Measurements from ENCODE around the gene RASL10B.
"Not testable (repeated sequence)": the region's sequence is repeated elsewhere in the genome, so short reads cannot be mapped to it uniquely, and the experiment has no call there.

RASL10B gene, protein sequence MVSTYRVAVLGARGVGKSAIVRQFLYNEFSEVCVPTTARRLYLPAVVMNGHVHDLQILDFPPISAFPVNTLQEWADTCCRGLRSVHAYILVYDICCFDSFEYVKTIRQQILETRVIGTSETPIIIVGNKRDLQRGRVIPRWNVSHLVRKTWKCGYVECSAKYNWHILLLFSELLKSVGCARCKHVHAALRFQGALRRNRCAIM

DNA sequence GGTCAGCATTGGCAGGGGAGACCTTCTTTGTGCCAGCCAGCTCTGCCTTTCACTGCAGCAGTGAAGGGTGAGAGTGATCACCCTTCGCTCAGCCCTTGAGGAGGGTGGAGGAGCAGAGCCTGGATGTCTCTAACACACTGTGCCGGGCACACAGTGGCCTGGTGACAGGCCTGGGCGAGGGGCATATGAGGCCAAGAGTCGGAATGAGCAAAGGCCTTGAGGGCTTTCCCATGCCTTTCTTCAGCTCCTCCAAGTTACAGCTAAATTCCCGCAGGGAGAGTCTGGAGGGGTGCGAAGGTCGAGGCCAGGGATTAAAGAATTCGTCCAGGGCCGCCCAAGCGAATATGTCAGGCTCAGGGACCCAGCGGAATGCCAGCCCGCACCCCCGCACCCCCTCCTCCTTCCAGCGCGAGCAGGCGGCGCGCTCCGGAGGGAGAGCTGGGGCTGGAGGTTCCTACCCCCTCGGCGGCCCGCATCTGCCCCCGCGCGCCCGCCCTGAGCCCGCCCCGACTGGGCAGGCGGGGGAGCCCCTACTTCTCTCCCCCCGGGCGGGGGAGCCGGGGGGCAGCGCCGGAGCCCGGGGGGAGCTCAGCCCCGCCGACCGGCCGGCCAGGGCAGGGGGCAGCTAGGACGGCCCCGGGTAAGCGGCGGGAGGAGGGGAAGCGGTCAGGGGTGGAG lies at the start of gene RASL10B:
TSS of gene RASL10B (plus strand) at position 401 of the 678 bp plus-strand sequence. CDS start 3,546 bp downstream, outside the sequence.
- peak; percentile 48 for DNase-seq

- no peak for DNase-seq
These were observed 47.8 kb upstream of the RASL10B start for GRCh38 chr17:35683591-35683990.

DNA sequence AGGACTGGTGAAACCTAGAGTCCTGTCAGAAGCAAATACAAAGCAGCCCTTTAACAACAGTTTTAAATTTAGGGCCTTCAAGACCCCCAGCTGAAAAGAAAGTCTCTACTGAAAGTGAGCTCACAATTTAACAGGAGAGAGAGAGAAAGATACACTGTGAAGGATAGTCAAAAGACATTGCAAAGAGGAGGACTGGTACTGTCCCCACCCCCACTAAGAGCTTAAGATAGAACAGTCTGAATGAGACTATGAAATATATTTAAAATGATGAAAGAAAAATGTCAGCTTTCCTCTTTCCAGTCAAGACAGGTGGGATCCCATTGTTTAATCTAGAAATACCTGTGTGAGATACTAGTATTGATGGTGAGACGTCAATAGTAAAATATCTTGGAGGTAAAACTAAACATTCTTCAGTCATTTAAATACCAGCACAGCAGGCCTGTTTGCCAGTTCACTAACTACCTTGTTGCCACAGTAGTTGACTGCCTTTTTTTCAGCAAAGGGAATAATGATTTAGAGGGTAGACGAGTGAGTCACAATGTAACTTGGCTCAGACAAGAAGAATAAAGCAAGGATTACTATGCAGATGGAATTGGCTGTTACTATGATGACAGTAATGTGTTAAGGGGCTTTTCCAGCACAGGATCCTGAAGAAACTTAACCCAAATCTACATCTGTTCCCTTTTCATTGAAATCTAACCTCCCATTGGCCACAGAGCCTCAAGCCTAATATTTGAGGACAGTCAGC lies 47.2 kb upstream of the RASL10B start:
- DNase-seq = no peak

DNA sequence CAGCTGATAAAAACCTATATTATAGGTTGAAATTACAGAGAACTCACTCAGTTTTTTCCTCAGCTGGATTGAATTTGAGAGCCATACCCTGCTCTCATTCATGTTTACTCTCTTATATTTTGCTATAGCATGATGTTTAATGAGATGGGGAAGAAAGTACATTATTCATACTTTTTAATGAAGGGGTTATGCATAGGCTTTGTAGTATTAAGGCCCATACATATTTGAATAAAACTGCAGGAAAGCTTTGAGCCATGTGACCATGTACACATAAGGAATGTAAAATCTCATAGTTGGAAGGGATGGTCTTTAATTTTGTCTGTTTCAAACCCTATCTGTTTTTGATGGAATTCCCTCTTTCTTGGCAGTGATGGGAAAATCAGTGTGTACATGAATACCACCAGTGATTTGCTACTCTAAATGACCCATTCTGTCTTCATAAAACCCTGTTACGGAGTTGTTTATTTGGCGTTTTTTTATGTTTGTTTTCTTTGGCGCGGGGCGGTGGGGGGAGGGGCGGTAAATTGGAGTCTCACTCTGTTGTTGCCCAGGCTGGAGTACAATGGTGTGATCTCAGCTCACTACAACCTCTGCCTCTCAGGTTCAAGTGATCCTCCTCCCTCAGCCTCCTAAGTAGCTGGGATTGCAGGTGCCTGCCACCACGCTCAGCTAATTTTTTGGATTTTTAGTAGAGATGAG lies 38.8 kb upstream of the RASL10B start:
- DNase-seq = no peak

DNA sequence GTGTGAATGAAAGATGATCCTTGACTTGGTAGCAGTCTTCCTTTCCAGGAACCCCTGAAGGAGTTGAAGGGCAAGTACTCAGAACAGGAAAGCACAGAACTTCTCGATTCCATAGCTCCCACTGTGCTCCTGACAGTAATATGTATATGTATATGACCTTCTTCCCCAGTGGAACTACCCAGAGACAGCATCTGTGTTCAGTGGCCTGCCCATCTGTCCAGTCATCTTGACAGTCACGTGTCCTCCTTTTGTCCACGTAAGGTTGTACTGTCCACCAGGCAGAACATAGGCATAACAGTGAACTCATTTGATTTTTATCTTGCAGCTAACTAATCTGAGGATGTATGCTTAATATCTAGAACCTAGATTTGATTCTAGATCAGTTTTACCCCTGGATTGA lies 37.8 kb upstream of the RASL10B start:
- no peak for DNase-seq

DNA sequence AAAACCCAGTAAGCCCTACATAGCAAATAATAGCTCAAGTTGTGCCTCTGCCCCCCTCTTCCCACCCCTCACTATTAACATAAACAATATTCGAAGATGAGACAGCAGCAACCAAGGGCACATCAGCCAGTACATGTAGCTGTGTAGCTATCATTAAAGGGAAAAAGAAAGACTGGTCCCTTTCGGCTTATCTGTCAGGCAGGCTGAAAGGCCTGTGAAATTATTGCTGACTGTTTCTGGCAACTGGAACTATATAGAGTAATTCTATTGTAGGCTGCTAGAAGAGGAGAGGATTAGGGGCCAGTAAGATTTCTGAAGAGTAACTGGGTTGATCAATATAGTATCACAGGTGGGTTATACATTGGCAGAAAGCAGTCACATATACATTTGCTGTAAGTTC lies 36.5 kb upstream of the RASL10B start:
- DNase-seq = no peak

DNA sequence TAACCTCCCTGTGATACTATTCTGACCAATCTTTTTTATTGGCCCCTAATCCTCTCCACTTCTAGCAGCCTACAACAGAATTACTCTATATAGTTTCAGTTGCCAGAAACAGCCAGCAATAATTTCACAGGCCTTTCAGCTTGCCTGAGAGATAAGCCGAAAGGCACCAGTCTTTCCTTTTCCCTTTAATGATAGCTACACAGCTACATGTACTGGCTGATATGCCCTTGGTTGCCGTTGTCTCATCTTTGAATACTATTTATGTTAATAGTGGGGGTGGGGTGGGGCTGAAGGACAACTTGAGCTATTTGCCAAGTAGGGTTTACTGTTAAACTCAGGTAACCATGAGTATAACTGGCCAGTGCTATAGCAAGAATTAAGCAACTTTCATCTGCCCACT lies 35.8 kb upstream of the RASL10B start:
- no peak for DNase-seq

- DNase-seq = no peak
These were observed 32.6 kb upstream of the RASL10B start for GRCh38 chr17:35698800-35699199.

GRCh38 chr17:35700150-35700549 lies 31.3 kb upstream of the RASL10B start:
- DNase-seq = no peak

DNA sequence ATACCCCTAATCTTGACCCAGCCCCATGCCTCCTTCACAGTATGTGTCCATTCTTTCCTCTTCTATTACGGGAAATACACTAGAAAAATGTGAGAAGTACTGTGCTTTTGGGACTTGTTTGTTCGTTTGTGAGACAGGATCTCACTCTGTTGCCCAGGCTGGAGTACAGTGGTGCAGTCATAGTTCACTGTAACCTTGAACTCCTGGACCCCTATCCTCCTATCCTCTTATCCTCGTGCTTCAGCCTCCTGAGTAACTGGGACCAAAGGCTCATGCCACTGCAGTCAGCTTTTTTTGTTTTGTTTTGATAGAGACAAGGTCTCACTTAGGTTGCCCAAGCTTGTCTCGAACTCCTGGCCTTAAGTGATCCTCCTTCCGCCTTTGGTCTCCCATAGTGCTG lies 29.9 kb upstream of the RASL10B start:
- no peak for DNase-seq

DNA sequence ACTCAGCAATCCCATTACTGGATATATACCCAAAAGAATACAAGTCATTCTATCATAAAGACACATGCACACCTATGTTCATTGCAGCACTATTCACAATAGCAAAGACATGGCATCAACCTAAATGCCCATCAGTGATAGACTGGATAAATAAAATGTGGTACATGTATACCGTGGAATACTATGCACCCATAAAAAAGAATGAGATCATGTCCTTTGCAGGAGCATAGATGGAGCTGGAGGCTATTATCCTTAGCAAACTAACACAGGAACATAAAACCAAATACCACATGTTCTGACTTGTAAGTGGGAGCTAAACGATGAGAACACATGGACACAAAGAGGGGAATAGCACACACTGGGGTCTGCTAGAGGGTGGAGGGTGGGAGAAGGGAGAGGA lies 28.1 kb upstream of the RASL10B start:
- DNase-seq = not testable (repeated sequence)

DNA sequence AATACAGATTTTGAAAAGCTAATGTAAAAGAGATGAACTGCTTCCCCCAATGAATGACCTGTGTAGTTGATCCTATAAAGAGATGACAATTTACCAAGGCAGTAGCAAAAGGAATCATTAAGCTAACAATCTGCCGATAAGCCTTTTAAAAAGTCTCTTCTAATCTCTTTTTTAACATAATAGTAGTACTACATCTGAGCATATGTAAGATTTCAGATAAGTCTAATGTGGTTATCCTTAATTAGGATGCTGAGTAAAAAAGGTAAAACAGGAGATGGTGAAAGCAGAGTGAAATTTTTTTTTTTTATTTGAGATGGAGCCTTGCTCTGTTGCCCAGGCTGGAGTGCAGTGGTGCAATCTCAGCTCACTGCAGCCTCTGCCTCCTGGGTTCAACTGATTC lies 26.2 kb upstream of the RASL10B start:
- no peak for DNase-seq

DNA sequence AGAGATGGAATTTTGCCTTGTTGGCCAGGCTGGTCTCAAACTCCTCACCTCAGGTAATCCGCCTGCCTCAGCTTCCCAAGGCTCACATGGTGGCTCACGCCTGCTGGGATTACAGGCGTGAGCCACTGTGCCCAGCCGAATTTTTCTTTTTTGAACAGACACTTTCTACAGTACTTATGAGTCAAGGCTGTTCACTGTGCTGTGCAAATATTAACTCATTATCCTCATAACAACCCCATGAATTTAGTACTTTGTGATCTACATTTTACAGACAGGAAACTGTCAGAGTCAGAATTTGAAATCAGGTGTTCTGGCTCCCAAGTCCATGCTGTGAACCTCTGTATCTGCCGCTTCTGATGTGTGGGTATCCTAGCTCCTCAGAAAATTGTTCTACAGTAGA lies 25.7 kb upstream of the RASL10B start:
- DNase-seq = no peak

DNA sequence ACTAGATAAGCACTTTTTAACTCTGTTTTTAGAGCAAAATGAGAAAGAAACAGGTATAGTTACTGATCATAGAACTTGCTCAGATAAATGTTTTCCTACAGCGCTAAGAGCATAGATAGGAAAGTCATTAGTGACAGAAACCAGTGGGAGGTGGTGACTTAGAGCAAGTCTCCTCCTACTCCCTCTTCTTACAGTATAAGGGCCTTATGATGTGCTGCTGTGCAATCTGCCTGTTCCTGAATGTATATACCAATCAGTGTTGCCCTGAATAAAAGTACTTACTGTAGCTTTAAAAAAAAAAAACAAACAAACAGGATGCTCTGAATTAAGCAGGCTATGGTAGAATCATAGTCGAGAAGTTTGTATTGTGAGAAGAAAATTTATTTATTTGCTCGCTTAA lies 23.3 kb upstream of the RASL10B start:
- no peak for DNase-seq

DNA sequence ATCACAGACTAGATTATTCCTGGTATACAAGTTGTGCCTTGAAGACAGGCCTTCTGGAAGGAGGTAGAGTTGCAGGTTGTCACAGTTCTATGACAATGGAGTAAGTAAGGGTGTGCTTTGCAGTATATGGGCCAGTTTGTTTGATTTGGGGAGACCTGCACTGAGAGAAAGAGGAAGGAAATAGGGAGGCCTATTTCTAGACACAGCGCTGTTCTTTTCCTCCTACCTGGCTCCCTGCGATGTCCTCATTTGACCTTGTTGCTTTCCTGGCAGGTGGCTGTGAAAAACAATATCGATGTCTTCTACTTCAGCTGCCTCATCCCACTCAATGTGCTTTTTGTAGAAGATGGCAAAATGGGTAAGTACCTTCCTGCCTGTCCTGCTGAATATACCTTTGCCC lies 22.5 kb upstream of the RASL10B start:
- DNase-seq = no peak

GRCh38 chr17:35709874-35710273 lies 21.6 kb upstream of the RASL10B start:
- DNase-seq = no peak

DNA sequence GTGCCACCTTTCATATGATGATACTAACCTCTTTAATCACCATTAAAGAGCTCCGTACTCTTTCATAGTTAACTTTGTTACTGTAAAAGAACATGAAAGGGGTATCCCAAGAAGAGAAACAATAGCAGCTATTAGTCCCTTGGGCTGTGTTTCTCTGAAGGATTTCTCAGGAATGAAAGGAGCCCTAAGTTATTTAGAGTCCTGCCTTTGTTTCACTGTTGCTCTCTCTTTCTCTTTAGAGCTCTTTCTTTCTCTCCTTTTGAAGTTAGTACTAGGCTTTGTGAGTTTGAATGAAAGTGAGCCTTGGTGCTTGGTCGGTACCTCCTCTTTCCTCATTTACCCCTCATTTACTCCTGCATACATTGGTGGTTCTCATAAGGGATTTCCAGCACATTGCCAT lies 20.5 kb upstream of the RASL10B start:
- DNase-seq = no peak

DNA sequence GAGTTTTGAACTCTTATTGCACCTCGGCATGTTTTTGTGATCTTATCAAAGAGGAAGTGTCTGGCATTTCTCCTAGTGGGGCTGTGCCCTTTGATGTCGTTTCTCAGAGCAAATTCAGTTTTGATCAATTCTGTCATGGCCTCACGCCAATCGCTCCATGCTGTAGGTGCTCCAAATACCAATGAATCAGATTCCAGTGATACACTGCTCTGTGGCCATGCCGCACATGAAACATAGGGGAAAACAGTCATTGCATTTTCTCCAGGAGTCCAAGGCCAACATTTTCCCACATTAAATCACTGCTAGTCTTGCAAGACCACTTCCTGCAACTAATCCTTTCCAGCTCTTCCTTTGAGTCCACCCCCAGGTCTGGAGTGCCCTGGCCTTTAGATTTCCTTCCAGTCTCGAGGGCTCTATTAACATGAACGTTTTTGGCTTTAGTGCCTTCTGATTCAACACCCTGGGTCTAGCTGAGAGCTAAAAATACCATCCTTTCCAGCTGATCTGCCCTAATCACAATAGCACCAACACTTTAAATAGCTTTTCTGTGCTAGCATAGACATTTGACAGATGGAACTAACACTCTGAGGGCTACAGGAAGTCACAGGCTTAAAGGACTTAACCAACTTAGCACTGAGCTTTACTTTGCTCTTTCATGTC lies 18.2 kb upstream of the RASL10B start:
- DNase-seq = no peak

DNA sequence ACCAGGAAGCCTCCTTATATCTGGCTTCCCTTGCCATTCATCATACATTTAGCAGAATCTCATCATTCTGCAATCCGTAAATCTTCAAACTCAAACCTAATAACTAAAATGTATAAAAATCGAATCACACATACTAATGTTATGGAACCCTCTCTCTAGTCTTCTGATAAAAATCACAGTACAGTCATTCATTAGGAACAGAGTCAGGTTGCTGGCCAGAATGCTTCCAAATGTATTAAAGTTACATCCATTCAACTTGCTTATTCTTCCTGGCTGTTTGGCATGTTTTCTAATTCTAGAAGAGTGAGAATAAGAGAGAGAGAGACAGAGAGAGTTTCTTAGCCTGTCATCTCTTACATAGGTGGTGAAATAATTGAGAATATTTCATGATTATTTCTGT lies 16.5 kb upstream of the RASL10B start:
- DNase-seq = no peak

DNA sequence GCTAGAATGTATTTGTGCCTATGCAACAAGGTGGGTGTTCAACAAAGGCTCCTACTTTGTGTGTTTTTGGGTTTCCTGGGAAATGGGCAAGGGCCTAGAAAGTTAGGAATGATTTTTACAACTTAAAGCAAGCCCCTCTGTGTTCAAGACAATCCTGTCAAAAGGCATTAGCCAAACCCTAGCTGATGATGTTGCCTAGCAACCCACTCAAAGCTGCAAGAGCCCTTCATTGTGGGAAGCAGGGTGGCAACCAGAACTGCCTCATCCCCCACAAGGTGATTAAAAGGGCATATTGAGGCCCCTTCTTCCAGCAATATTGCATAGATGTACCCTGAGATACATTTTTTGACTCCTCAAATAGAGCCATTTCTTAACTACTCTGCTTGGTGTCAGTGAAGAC lies 16.0 kb upstream of the RASL10B start:
- DNase-seq = no peak

GRCh38 chr17:35716173-35716572 lies 15.3 kb upstream of the RASL10B start:
- no peak for DNase-seq

GRCh38 chr17:35716897-35717465 lies 14.5 kb upstream of the RASL10B start:
- no peak for DNase-seq

GRCh38 chr17:35717475-35717874 lies 14.0 kb upstream of the RASL10B start:
- no peak for DNase-seq
